Neural cell (in vitro differentiated cells): ENCODE measurements around the gene TSNAXIP1.

Experiments used
- EZH2 ChIP-seq: fragments of 200-600, 300-800 bp; shearing (Covaris generic), sonication (generic); IDR thresholded peaks from 2 replicates; pipeline ENCODE4 v1.6.1; 2014; ENCODE audit warnings: antibody characterized with exemption, low read length, borderline replicate concordance, mild to moderate bottlenecking; ENCODE audit not compliant: insufficient read depth, poor library complexity, severe bottlenecking
- POLR2AphosphoS5 ChIP-seq: IDR thresholded peaks from 2 replicates; pipeline ENCODE4 v1.6.1; 2012
- SMC3 ChIP-seq: fragments of 450-650 bp; conservative IDR thresholded peaks from 2 replicates; pipeline ENCODE4 v1.6.1; 2014; ENCODE audit warnings: antibody characterized with exemption, mild to moderate bottlenecking, moderate library complexity; ENCODE audit not compliant: poor library complexity
- TF ChIP-seq, protein P1 (sequence below): fragments of 450-650 bp; IDR thresholded peaks from 2 replicates; pipeline ENCODE4 v1.5.1; 2014; ENCODE audit warnings: antibody characterized with exemption, mild to moderate bottlenecking, moderate library complexity; ENCODE audit not compliant: poor library complexity, severe bottlenecking
- TF ChIP-seq, protein P2 (sequence below): IDR thresholded peaks from 2 replicates; pipeline ENCODE4 v1.6.1; 2012; ENCODE audit warnings: borderline replicate concordance

DNA sequence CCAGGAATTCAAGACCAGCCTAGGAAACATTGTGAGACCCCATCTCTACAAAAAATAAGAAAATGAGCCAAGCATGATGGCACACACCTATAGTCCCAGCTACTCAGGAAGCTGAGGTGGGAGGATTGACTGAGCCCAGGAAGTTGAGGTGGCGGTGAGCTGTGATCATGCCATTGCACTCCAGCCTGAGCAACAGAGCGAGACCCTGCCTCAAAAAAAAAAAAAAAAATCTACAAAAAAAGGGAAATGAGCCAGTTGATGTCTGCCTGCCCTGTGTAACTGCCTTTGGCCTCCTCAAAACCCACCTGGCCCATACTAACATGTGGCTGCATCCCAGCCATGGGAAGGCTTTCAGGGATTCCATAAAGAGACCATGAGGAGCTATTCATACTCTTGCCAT is 4.8 kb upstream of the TSNAXIP1 start:
- TF ChIP-seq, protein P1, sequence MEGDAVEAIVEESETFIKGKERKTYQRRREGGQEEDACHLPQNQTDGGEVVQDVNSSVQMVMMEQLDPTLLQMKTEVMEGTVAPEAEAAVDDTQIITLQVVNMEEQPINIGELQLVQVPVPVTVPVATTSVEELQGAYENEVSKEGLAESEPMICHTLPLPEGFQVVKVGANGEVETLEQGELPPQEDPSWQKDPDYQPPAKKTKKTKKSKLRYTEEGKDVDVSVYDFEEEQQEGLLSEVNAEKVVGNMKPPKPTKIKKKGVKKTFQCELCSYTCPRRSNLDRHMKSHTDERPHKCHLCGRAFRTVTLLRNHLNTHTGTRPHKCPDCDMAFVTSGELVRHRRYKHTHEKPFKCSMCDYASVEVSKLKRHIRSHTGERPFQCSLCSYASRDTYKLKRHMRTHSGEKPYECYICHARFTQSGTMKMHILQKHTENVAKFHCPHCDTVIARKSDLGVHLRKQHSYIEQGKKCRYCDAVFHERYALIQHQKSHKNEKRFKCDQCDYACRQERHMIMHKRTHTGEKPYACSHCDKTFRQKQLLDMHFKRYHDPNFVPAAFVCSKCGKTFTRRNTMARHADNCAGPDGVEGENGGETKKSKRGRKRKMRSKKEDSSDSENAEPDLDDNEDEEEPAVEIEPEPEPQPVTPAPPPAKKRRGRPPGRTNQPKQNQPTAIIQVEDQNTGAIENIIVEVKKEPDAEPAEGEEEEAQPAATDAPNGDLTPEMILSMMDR: no peak
- TF ChIP-seq SMC3 (no peak), EZH2 (no peak), POLR2AphosphoS5 (no peak)
- TF ChIP-seq, protein P2, sequence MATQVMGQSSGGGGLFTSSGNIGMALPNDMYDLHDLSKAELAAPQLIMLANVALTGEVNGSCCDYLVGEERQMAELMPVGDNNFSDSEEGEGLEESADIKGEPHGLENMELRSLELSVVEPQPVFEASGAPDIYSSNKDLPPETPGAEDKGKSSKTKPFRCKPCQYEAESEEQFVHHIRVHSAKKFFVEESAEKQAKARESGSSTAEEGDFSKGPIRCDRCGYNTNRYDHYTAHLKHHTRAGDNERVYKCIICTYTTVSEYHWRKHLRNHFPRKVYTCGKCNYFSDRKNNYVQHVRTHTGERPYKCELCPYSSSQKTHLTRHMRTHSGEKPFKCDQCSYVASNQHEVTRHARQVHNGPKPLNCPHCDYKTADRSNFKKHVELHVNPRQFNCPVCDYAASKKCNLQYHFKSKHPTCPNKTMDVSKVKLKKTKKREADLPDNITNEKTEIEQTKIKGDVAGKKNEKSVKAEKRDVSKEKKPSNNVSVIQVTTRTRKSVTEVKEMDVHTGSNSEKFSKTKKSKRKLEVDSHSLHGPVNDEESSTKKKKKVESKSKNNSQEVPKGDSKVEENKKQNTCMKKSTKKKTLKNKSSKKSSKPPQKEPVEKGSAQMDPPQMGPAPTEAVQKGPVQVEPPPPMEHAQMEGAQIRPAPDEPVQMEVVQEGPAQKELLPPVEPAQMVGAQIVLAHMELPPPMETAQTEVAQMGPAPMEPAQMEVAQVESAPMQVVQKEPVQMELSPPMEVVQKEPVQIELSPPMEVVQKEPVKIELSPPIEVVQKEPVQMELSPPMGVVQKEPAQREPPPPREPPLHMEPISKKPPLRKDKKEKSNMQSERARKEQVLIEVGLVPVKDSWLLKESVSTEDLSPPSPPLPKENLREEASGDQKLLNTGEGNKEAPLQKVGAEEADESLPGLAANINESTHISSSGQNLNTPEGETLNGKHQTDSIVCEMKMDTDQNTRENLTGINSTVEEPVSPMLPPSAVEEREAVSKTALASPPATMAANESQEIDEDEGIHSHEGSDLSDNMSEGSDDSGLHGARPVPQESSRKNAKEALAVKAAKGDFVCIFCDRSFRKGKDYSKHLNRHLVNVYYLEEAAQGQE: no peak
